Activated naive CD4-positive, alpha-beta T cell treated with anti-CD3 and anti-CD28 coated beads, Interleukin-2, amount 10 ng/mL, durations not matched to agents 7 days and 5 days (primary cell): ENCODE results near the gene PTPRO.

ENCODE experiments used
- CTCF ChIA-PET: fragments of 350-600 bp; sonication (Branson Sonifier 250); formaldehyde crosslinking; loops from one replicate; lab custom pipeline; 2021; ENCODE audit warnings: antibody characterized with exemption; lab: Charles Lee
- DNase-seq: peaks from one replicate; pipeline ENCODE4 v3.0.0-alpha.2; 2020
- H3K27ac Mint-ChIP-seq: one replicate; pipeline ENCODE4 v1.8.0; 2021; ENCODE audit warnings: mild to moderate bottlenecking, moderate library complexity, mixed read lengths
- H3K27me3 Mint-ChIP-seq: one replicate; pipeline ENCODE4 v1.8.0; 2021; ENCODE audit warnings: mild to moderate bottlenecking, mixed read lengths
- H3K36me3 Mint-ChIP-seq: one replicate; pipeline ENCODE4 v1.8.0; 2021; ENCODE audit warnings: mixed read lengths
- H3K4me1 Mint-ChIP-seq: one replicate; pipeline ENCODE4 v1.8.0; 2021; ENCODE audit warnings: mixed read lengths
- H3K4me3 Mint-ChIP-seq: one replicate; pipeline ENCODE4 v1.8.0; 2021; ENCODE audit warnings: mild to moderate bottlenecking, moderate library complexity, mixed read lengths
- H3K9me3 Mint-ChIP-seq: one replicate; pipeline ENCODE4 v1.8.0; 2021; ENCODE audit warnings: mixed read lengths

Gene PTPRO

GRCh38 chr12:15547691-15548090, 225.4 kb downstream of the PTPRO start:
- H3K27me3 Mint-ChIP-seq = no peaks in the 10 kb centered on the region
- H3K4me3 Mint-ChIP-seq = peak overlapping the region; percentile 69
- H3K4me1 Mint-ChIP-seq = peaks cover 73% of the 10 kb centered on the region
- CTCF ChIA-PET = interaction anchor here (0.8 to 3.1 kb wide), 6 partner anchors 9 to 37 kb away, joined by 3 to 13 read pairs (median 10); no protein-coding TSS in a partner anchor
- peaks cover 15% of the 10 kb centered on the region for H3K9me3 Mint-ChIP-seq
- H3K27ac Mint-ChIP-seq = peak overlapping the region; percentile 100
- H3K36me3 Mint-ChIP-seq = peaks cover 65% of the 10 kb centered on the region
- DNase-seq = no peak

- H3K4me1 Mint-ChIP-seq = peaks cover 57% of the 10 kb centered on the region
- peaks cover 11% of the 10 kb centered on the region for H3K9me3 Mint-ChIP-seq
- peak overlapping the region; percentile 25 for H3K27ac Mint-ChIP-seq
- CTCF ChIA-PET = interaction anchor here (1.5 to 1.9 kb wide), 2 partner anchors 11 to 18 kb away, joined by 9 read pairs; no protein-coding TSS in a partner anchor
- peaks cover 74% of the 10 kb centered on the region for H3K36me3 Mint-ChIP-seq
- no peak for DNase-seq
- H3K4me3 Mint-ChIP-seq = no peak overlapping the region
- H3K27me3 Mint-ChIP-seq = no peaks in the 10 kb centered on the region
Measured at GRCh38 chr12:15550793-15551192, 228.5 kb downstream of the PTPRO start.

- Mint-ChIP-seq H3K36me3 (peaks cover 80% of the 10 kb centered on the region), H3K27ac (no peak overlapping the region), H3K4me1 (peaks cover 38% of the 10 kb centered on the region), H3K4me3 (no peak overlapping the region), H3K9me3 (peaks cover 5% of the 10 kb centered on the region), H3K27me3 (no peaks in the 10 kb centered on the region)
- CTCF ChIA-PET = interaction anchor here (1.6 kb wide), 1 partner anchor 23 kb away, joined by 7 read pairs; no protein-coding TSS in a partner anchor
- DNase-seq = no peak
Measured at GRCh38 chr12:15555446-15555845, 233.1 kb downstream of the PTPRO start.

- CTCF ChIA-PET = interaction anchor here (0.8 to 1.2 kb wide), 3 partner anchors 8 to 24 kb away, joined by 3 to 8 read pairs (median 4); no protein-coding TSS in a partner anchor
- Mint-ChIP-seq H3K27ac (no peak overlapping the region), H3K4me3 (no peak overlapping the region), H3K4me1 (peaks cover 45% of the 10 kb centered on the region), H3K36me3 (peaks cover 75% of the 10 kb centered on the region), H3K9me3 (no peaks in the 10 kb centered on the region), H3K27me3 (no peaks in the 10 kb centered on the region)
- DNase-seq = no peak
Measured at GRCh38 chr12:15556411-15557102, 234.2 kb downstream of the PTPRO start.

- CTCF ChIA-PET = interaction anchor here (1.0 to 2.2 kb wide), 6 partner anchors 9 to 27 kb away, joined by 3 to 12 read pairs (median 6); no protein-coding TSS in a partner anchor
- no peak overlapping the region for H3K4me3 Mint-ChIP-seq
- no peaks in the 10 kb centered on the region for H3K9me3 Mint-ChIP-seq
- H3K27me3 Mint-ChIP-seq = no peaks in the 10 kb centered on the region
- H3K36me3 Mint-ChIP-seq = peaks cover 58% of the 10 kb centered on the region
- H3K27ac Mint-ChIP-seq = no peak overlapping the region
- DNase-seq = no peak
- peaks cover 55% of the 10 kb centered on the region for H3K4me1 Mint-ChIP-seq
Measured at GRCh38 chr12:15558915-15559528, 236.7 kb downstream of the PTPRO start.

GRCh38 chr12:15561396-15561795, 239.1 kb downstream of the PTPRO start:
- CTCF ChIA-PET = interaction anchor here (1.1 to 3.6 kb wide), 7 partner anchors 9 to 29 kb away, joined by 3 to 24 read pairs (median 6); no protein-coding TSS in a partner anchor
- peaks cover 67% of the 10 kb centered on the region for H3K4me1 Mint-ChIP-seq
- peak overlapping the region; percentile 58 for H3K4me3 Mint-ChIP-seq
- no peak for DNase-seq
- no peaks in the 10 kb centered on the region for H3K27me3 Mint-ChIP-seq
- peak overlapping the region; percentile 94 for H3K27ac Mint-ChIP-seq
- peaks cover 59% of the 10 kb centered on the region for H3K36me3 Mint-ChIP-seq
- H3K9me3 Mint-ChIP-seq = no peaks in the 10 kb centered on the region

- peak overlapping the region; percentile 58 for H3K4me3 Mint-ChIP-seq
- H3K27me3 Mint-ChIP-seq = peaks cover 3% of the 10 kb centered on the region
- no peaks in the 10 kb centered on the region for H3K9me3 Mint-ChIP-seq
- H3K4me1 Mint-ChIP-seq = peaks cover 74% of the 10 kb centered on the region
- H3K27ac Mint-ChIP-seq = peak overlapping the region; percentile 94
- peaks cover 61% of the 10 kb centered on the region for H3K36me3 Mint-ChIP-seq
- CTCF ChIA-PET = interaction anchor here (1.2 to 3.6 kb wide), 7 partner anchors 8 to 37 kb away, joined by 3 to 24 read pairs (median 9); no protein-coding TSS in a partner anchor
- peak; percentile 58 for DNase-seq
Measured at GRCh38 chr12:15562263-15562662, 240.0 kb downstream of the PTPRO start.

- Mint-ChIP-seq H3K4me1 (peaks cover 77% of the 10 kb centered on the region), H3K27me3 (peaks cover 4% of the 10 kb centered on the region)
- peak; percentile 45 for DNase-seq
Measured at GRCh38 chr12:15563663-15564062, 241.4 kb downstream of the PTPRO start.

GRCh38 chr12:15574353-15574752, 252.0 kb downstream of the PTPRO start:
- Mint-ChIP-seq H3K27me3 (no peaks in the 10 kb centered on the region), H3K9me3 (peaks cover 17% of the 10 kb centered on the region), H3K4me3 (no peak overlapping the region), H3K27ac (no peak overlapping the region), H3K4me1 (peaks cover 43% of the 10 kb centered on the region), H3K36me3 (peaks cover 78% of the 10 kb centered on the region)
- CTCF ChIA-PET = interaction anchor here (1.1 to 3.5 kb wide), 6 partner anchors 8 to 353 kb away, joined by 3 to 29 read pairs (median 4); partner anchors contain the start of gene RERG
- DNase-seq = no peak

More at GRCh38 chr12:15563663-15564062, 241.4 kb downstream of the PTPRO start:
- H3K4me3 Mint-ChIP-seq = peak overlapping the region; percentile 58
- peak overlapping the region; percentile 94 for H3K27ac Mint-ChIP-seq
- CTCF ChIA-PET = interaction anchor here (3.0 to 3.2 kb wide), 2 partner anchors 29 to 31 kb away, joined by 13 to 24 read pairs; no protein-coding TSS in a partner anchor
- H3K9me3 Mint-ChIP-seq = no peaks in the 10 kb centered on the region
- peaks cover 54% of the 10 kb centered on the region for H3K36me3 Mint-ChIP-seq

GRCh38 chr12:15575671-15576541, 253.6 kb downstream of the PTPRO start:
- DNase-seq = no peak
- Mint-ChIP-seq H3K36me3 (peaks cover 83% of the 10 kb centered on the region), H3K4me3 (no peak overlapping the region), H3K27me3 (no peaks in the 10 kb centered on the region), H3K9me3 (peaks cover 17% of the 10 kb centered on the region), H3K27ac (no peak overlapping the region), H3K4me1 (peaks cover 41% of the 10 kb centered on the region)
- CTCF ChIA-PET = interaction anchor here (2.8 to 3.5 kb wide), 2 partner anchors 9 to 43 kb away, joined by 12 to 29 read pairs; no protein-coding TSS in a partner anchor

- Mint-ChIP-seq H3K36me3 (peaks cover 74% of the 10 kb centered on the region), H3K27ac (peak overlapping the region; percentile 69), H3K4me3 (no peak overlapping the region), H3K4me1 (peaks cover 37% of the 10 kb centered on the region), H3K9me3 (peaks cover 7% of the 10 kb centered on the region), H3K27me3 (no peaks in the 10 kb centered on the region)
- DNase-seq = peak; percentile 59
- CTCF ChIA-PET = interaction anchor here (1.0 to 15.5 kb wide), 2 partner anchors 9 to 50 kb away, joined by 3 to 527 read pairs; no protein-coding TSS in a partner anchor
Measured at GRCh38 chr12:15580431-15580830, 258.1 kb downstream of the PTPRO start.

- Mint-ChIP-seq H3K4me1 (peaks cover 34% of the 10 kb centered on the region), H3K36me3 (peaks cover 68% of the 10 kb centered on the region), H3K4me3 (no peak overlapping the region), H3K27me3 (no peaks in the 10 kb centered on the region), H3K9me3 (peaks cover 3% of the 10 kb centered on the region), H3K27ac (peak overlapping the region; percentile 69)
- CTCF ChIA-PET = interaction anchor here (1.0 to 15.5 kb wide), 3 partner anchors 9 to 50 kb away, joined by 3 to 527 read pairs (median 3); no protein-coding TSS in a partner anchor
- no peak for DNase-seq
Measured at GRCh38 chr12:15581006-15581405, 258.7 kb downstream of the PTPRO start.

- CTCF ChIA-PET = interaction anchor here (1.0 to 15.5 kb wide), 13 partner anchors 12 to 381 kb away, joined by 3 to 527 read pairs (median 6); partner anchors contain the start of gene EPS8
- Mint-ChIP-seq H3K27me3 (no peaks in the 10 kb centered on the region), H3K9me3 (no peaks in the 10 kb centered on the region), H3K36me3 (peaks cover 53% of the 10 kb centered on the region), H3K27ac (no peak overlapping the region), H3K4me1 (peaks cover 29% of the 10 kb centered on the region), H3K4me3 (no peak overlapping the region)
- DNase-seq = no peak
Measured at GRCh38 chr12:15583804-15584203, 261.5 kb downstream of the PTPRO start.
